GM12878 (cell line): ENCODE data around the gene CWC25. TPM values are rescaled to one million over a fixed set of nuclear protein-coding genes. Genes with fewer than 3 reads are reported as not detected.

Experiments
- EGR1 ChIP-seq, 2 experiments: IDR thresholded peaks; 1 replicate in 1 of 2; 2 replicates in 1 of 2; pipeline ENCODE4 v1.6.1; 2011 to 2012; ENCODE audit warnings: low read depth in 2 of 2, low read length in 2 of 2, borderline replicate concordance in 1 of 2, mild to moderate bottlenecking in 1 of 2, moderate library complexity in 1 of 2
- FOS ChIP-seq: IDR thresholded peaks from 3 replicates; pipeline ENCODE4 v1.6.1; 2011; ENCODE audit warnings: borderline replicate concordance; ENCODE audit not compliant: insufficient read length; ENCODE audit errors: extremely low read depth
- REST ChIP-seq: IDR thresholded peaks from 2 replicates; pipeline ENCODE4 v1.6.1; 2012; ENCODE audit warnings: mild to moderate bottlenecking, low read depth, low read length
- SMAD1 ChIP-seq: fragments of 450-650 bp; IDR thresholded peaks from 2 replicates; pipeline ENCODE4 v1.6.1; 2018; ENCODE audit warnings: mild to moderate bottlenecking, low read depth; ENCODE audit not compliant: partially characterized antibody
- TCF3 ChIP-seq: IDR thresholded peaks from 2 replicates; pipeline ENCODE4 v1.6.1; 2012; ENCODE audit warnings: low read depth, mild to moderate bottlenecking, low read length, borderline replicate concordance; ENCODE audit not compliant: insufficient read depth
- polyA plus RNA-seq, 11 experiments: library from polyadenylated mRNA; depleted of rRNA in 4 of 11; unstranded in 6 of 11; stranded (reverse) in 5 of 11; fragments of >200 nt; fragmentation: Nextera tagmentation in 4 of 11; fragmentation: Illumina TruSeq in 1 of 11; extraction: Ambion mirVana in 4 of 11; extraction: Trizol in 1 of 11; gene quantifications; 1 replicate in 1 of 11; 2 replicates in 10 of 11; pipeline versions ENCODE4 v1.2.1 to v1.2.3, GENCODE V29; 2011 to 2016; ENCODE audit warnings: inconsistent platforms in 2 of 11, missing spikeins in 2 of 11, low read depth in 1 of 11
- total RNA-seq, 4 experiments: library from RNA; depleted of rRNA in 3 of 4; stranded (reverse); fragments of >200 nt in 3 of 4; fragmentation: Illumina TruSeq in 1 of 4; extraction: Trizol in 1 of 4; gene quantifications; 2 replicates each; pipeline versions ENCODE4 v1.2.1 to v1.2.3, GENCODE V29; 2013 to 2021
- TF ChIP-seq, protein P1 (sequence below): IDR thresholded peaks from 2 replicates; pipeline ENCODE4 v1.6.1; 2011; ENCODE audit warnings: borderline replicate concordance, low read depth, mild to moderate bottlenecking, moderate library complexity, mixed read lengths, low read length; ENCODE audit not compliant: insufficient read depth; ENCODE audit errors: extremely low read length

The CWC25 gene
- total and polyA plus RNA-seq, 10 of the 15 experiments (the other 5 are each of a cell fraction or from before 2014, with no cell fraction given) = 14.7 to 29.7 (median 22.9) TPM

- TF ChIP-seq REST (no peak), SMAD1 (no peak), EGR1 (IDR thresholded peaks at IDR 0.05; ENCODE audit: borderline replicate concordance in 1 of 2, low read depth in 2 of 2, low read length in 2 of 2) (no peak), FOS (no peak), TCF3 (no peak)
- TF ChIP-seq, protein P1, sequence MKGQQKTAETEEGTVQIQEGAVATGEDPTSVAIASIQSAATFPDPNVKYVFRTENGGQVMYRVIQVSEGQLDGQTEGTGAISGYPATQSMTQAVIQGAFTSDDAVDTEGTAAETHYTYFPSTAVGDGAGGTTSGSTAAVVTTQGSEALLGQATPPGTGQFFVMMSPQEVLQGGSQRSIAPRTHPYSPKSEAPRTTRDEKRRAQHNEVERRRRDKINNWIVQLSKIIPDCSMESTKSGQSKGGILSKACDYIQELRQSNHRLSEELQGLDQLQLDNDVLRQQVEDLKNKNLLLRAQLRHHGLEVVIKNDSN = no peak
- TF ChIP-seq, all 136 proteins: peak for 0
Observed at GRCh38 chr17:38872671-38873385, 47.7 kb upstream of the CWC25 start (continued).
